HG03280 (cell line): ENCODE results near the gene INKA2.

Experiments
- ATAC-seq: cut with Tn5 transposase; IDR thresholded peaks from one replicate; pipeline ENCODE4 v1.9.1; 2021; ENCODE audit warnings: mild to moderate bottlenecking, moderate library complexity; ENCODE audit not compliant: unreplicated experiment

Gene INKA2

DNA sequence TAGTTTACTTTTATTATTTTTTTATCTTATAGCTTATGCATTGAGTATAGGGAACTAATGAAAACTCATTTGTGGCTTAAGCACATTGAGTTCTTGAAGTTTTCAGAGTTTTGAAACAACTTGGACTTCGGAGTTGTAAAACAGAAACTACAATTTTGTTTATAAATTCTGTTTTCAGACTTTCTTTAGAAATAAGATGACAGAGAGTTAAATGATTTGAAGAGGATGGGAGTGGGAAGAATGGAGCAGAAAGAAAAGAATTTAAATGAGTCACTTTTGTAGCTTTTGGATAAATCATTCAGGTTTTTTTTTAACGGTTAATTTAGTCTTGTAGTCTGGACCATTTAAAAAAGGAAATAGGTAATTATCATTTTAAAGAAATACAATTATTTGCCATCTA is 32.3 kb downstream of the INKA2 start:
- ATAC-seq: no peak

DNA sequence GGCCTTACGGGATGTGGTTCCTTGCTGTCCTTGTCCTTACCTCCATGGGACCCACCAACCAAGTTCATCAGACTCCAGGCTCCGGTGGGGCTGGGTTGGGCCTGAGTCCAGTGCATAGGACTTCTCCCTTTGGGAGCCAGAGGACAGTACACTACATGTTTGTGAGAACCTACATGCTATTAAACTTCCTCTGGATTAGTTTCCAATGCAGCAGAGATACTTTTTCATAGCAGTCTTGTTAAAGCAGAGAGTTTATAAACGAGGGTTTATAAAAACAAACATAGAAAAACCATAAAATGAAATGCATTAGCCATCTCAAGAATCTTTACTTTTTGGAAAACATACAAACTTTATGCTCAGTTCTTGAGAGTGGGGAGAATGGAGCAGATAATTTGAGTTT is 33.4 kb downstream of the INKA2 start:
- ATAC-seq: no peak

DNA sequence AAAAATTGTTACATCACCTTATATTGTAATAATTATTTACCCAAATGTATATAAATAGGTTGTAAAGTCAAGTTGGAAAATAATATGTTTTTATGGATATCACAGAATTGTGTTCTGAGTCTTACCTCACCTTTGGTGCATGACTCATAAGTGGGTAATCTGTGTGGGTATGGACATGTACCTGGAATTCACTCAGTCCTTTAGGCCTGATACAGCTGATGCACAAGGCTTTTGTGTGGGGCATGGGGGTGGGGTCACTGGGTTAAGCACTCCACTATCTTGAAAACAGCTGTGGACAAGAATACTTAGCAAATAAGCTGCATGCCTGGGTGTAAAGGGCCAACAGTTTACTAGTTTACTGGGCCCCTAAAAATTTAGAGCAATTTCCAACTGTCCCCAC is 34.4 kb downstream of the INKA2 start:
- ATAC-seq: no peak

DNA sequence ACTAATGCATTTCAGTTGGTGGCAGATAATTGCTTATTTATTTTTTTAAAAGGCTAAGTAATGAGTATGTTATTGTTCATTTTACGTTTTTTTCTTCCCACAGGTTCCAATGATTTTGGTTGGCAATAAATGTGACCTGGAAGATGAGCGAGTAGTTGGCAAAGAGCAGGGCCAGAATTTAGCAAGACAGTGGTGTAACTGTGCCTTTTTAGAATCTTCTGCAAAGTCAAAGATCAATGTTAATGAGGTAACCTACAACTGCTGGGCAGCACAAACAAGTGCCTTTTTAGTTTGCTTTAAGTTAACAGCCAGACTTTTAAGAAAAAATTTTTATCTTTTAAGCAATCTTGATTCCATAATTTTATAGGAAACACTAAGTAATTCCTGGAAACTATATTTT is 35.0 kb downstream of the INKA2 start:
- ATAC-seq: no peak

DNA sequence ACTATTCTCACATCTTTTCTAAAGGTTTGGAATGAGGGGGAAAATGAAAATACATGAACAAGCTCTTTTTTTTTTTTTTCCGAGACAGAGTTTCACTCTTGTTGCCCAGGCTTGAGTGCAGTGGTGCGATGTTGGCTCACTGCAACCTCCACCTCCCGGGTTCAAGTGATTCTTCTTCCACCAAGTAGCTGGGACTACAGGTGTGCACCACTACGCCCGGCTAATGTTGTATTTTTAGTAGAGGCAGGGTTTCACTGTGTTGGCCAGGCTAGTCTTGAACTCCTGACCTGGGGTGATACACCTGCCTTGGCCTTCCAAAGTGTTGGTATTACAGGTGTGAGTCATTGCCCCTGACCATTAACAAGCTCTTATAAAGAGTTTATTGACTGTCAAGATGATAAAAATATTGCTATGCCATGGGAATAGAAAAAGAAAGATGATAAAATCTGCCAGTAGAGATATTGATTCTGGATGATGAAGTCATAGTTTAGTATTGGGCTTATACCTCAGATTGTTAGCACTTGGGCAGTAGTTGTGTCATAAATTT is 36.6 kb downstream of the INKA2 start:
- ATAC-seq: no peak

DNA sequence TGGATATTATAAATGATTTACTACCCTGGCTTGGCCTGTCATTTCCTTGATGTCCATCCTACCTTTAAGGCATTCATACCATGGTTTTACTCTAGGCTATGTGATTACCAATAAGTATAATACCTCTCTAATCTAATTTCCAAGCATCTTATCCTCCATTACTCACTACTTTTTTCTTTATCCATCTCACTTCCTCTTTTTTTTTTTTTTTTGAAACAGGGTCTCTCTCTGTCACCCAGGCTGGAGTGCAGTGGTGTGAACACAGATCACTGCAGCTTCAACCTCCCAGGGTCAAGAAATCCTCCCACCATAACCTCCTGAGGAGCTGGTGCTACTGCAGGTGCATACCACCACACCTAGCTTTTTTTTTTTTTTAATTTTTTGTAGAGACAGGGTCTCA is 39.9 kb downstream of the INKA2 start:
- ATAC-seq: no peak

DNA sequence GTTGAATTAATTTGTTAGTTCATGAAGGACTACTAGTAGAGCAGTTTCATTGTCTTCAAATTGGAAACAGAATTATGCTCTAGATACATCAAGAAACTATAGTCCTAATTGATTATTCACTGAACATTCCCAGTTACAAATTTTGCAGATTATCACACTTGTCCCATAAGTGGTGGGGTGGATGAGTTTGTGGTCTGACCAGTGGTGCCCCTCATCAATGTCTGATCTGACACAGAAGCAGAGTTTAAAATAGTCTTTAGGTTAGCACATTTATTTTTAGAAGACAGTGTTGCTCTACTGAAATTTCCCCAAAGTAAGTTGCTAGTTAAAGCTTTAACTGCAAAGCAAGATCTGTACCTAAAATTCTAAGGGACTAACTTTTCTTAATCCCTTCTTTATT is 42.9 kb downstream of the INKA2 start:
- no peak for ATAC-seq

DNA sequence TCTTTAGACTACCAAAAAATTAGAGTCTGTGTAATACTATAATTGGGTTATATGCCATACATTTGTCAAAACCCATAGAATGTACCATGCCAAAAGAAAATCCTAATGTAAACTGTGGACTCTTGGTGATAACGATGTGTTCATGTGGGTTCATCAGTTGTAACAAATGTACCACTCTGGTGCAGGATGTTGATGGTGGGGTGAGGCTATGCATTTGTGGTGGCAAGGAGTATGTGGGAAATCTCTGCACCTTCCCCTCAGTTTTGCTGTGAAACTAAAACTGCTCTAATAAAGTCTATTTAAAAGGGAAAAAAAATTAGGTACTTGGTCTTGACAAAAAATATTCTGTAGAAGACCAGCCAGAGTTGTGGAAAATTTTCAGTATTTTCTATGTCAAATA is 43.4 kb downstream of the INKA2 start:
- no peak for ATAC-seq

DNA sequence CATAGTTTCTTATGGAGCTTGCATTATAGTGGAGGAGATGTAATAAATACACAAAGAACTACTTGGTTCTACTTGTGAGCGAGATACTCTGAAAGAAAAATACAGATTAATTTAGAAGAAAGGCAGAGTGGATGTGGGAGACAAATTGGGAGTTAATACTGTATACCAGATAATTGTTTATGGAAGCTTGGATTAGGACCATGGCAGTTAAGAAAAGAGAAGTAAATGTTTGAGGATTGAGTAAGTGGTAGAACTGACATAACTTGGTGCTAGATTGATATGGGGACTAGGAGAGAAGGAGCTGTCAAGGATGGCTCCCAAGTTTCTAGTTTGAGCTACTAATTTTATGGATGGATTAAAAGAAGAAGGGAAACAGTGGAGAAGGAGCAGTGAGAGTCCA is 47.3 kb downstream of the INKA2 start:
- ATAC-seq: no peak

DNA sequence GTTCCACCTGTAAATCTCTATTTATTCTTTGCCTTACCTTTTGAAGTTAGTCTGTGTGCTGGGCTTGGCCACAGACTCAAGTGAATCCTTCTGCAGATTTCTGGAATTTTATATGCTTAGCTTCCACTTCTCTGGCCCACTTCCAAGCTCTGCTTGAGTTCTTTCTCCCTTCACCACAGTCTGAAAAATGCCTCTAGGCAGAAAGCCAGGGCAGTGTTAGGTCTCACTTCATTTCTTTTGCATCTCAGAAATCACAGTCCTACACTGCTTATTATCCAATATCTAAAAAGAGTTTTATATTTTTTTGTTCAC is 48.9 kb downstream of the INKA2 start:
- ATAC-seq: no peak
